HCT116 (cell line): ENCODE data around the gene PDRG1. TPM values are rescaled to one million over a fixed set of nuclear protein-coding genes. Genes with fewer than 3 reads are reported as not detected.

ENCODE experiments used
- ATAC-seq: fragments of 200-7000 bp; cut with Tn5 transposase; 2 replicates; pipeline ENCODE4 v1.9.1; 2020; ENCODE audit warnings: mild to moderate bottlenecking, moderate library complexity
- BruUV-seq: library from RNA; stranded (reverse); fragments of 400-500 nt; replicated peaks from 2 replicates; lab custom pipeline; 2021; lab: Mats Ljungman, UMichigan
- CTCF ChIA-PET: fragments of 300-600 bp; sonication (Branson Sonifier 250); formaldehyde crosslinking; loops from one replicate; lab custom pipeline; 2021; ENCODE audit warnings: antibody characterized with exemption; lab: Charles Lee
- POLR2A ChIA-PET: fragments of 300-600, 350-600 bp; sonication (Branson Sonifier 250); formaldehyde crosslinking; loops from one replicate; lab custom pipeline; 2021; ENCODE audit warnings: antibody characterized with exemption; lab: Charles Lee
- RAD21 ChIA-PET, 2 experiments: fragments of 300-600 bp; sonication (Branson Sonifier 250); formaldehyde crosslinking; loops; one replicate each; lab custom pipeline; 2023; ENCODE audit warnings: low total read pairs in 2 of 2; ENCODE audit not compliant: uncharacterized antibody in 2 of 2, unreplicated experiment in 2 of 2, low non-redundant PET in 1 of 2; lab: Charles Lee
- DNase-seq: peaks from one replicate; pipeline ENCODE4 v3.0.0-alpha.2; 2010; ENCODE audit warnings: low read depth, low spot score
- H2AFZ ChIP-seq: fragments of 200-600 bp; shearing (Covaris generic), sonication (generic); 2 replicates; pipeline ENCODE4 v1.6.1; 2017; ENCODE audit warnings: low read depth, mixed run types, mixed read lengths, antibody characterized with exemption, low read length; ENCODE audit not compliant: poor library complexity, severe bottlenecking
- H3K27ac ChIP-seq: 2 replicates; pipeline ENCODE4 v1.5.1; 2012; ENCODE audit warnings: low read depth, low read length
- H3K27me3 ChIP-seq: fragments of 200-600 bp; sonication (generic); 2 replicates; pipeline ENCODE4 v1.6.1; 2016; ENCODE audit warnings: mixed run types, low read length, mixed read lengths; ENCODE audit not compliant: insufficient read depth
- H3K36me3 ChIP-seq, 2 experiments: fragments of 200-500 bp in 1 of 2; fragments of 200-600 bp in 1 of 2; sonication (Bioruptor generic) in 1 of 2; sonication (generic) in 1 of 2; 2 replicates each; pipeline versions ENCODE4 v1.5.1 to v1.6.1; 2014 to 2016; ENCODE audit warnings: low read length in 2 of 2, inconsistent platforms in 1 of 2, mixed read lengths in 1 of 2, mixed run types in 1 of 2; ENCODE audit not compliant: insufficient read depth in 2 of 2, control insufficient read depth in 1 of 2
- H3K4me1 ChIP-seq, 2 experiments: fragments of 200-600 bp in 1 of 2; sonication (generic) in 1 of 2; 2 replicates each; pipeline versions ENCODE4 v1.5.1 to v1.6.1; 2012 to 2017; ENCODE audit warnings: low read length in 2 of 2, inconsistent platforms in 1 of 2, mild to moderate bottlenecking in 1 of 2, mixed read lengths in 1 of 2, mixed run types in 1 of 2, moderate library complexity in 1 of 2; ENCODE audit not compliant: insufficient read depth in 2 of 2, control insufficient read depth in 1 of 2
- H3K4me2 ChIP-seq: fragments of 200-600 bp; sonication (generic); 2 replicates; pipeline ENCODE4 v1.6.1; 2017; ENCODE audit warnings: mixed run types, low read length, mixed read lengths
- H3K4me3 ChIP-seq, 2 experiments: fragments of 200-600 bp in 1 of 2; sonication (generic) in 1 of 2; replicated peaks in 1 of 2; 2 replicates each; pipeline ENCODE4 v1.5.1; 2011 to 2016; ENCODE audit warnings: low read length in 2 of 2, control low read depth in 1 of 2, low read depth in 1 of 2, mild to moderate bottlenecking in 1 of 2, mixed read lengths in 1 of 2, mixed run types in 1 of 2
- H3K79me2 ChIP-seq: fragments of 200-600 bp; sonication (generic); 2 replicates; pipeline ENCODE4 v1.6.1; 2017; ENCODE audit warnings: mild to moderate bottlenecking, mixed run types, low read length, moderate library complexity, mixed read lengths; ENCODE audit not compliant: insufficient read depth
- H3K9ac ChIP-seq: fragments of 200-600 bp; sonication (generic); 2 replicates; pipeline ENCODE4 v1.6.1; 2016; ENCODE audit warnings: low read length, mixed read lengths
- H3K9me2 ChIP-seq: fragments of 200-600 bp; sonication (generic), shearing (Covaris generic); 2 replicates; pipeline ENCODE4 v1.6.1; 2017; ENCODE audit warnings: mixed run types, mild to moderate bottlenecking, moderate library complexity; ENCODE audit not compliant: insufficient read depth
- H3K9me3 ChIP-seq, 2 experiments: fragments of 200-500 bp in 1 of 2; fragments of 200-600 bp in 1 of 2; sonication (Bioruptor generic) in 1 of 2; sonication (generic) in 1 of 2; 2 replicates each; pipeline ENCODE4 v1.6.1; 2014 to 2017; ENCODE audit warnings: low read length in 2 of 2, mixed read lengths in 2 of 2, inconsistent platforms in 1 of 2, low read depth in 1 of 2, mild to moderate bottlenecking in 1 of 2, mixed run types in 1 of 2, moderate library complexity in 1 of 2; ENCODE audit not compliant: control insufficient read depth in 1 of 2, insufficient read depth in 1 of 2
- H4K20me1 ChIP-seq: fragments of 200-600 bp; sonication (generic), shearing (Covaris generic); 2 replicates; pipeline ENCODE4 v1.6.1; 2017; ENCODE audit warnings: mixed run types, mild to moderate bottlenecking, moderate library complexity; ENCODE audit not compliant: insufficient read depth
- CEBPB ChIP-seq: IDR thresholded peaks from 2 replicates; pipeline ENCODE4 v1.6.1; 2012; ENCODE audit warnings: low read depth
- EGR1 ChIP-seq: IDR thresholded peaks from 2 replicates; pipeline ENCODE4 v1.6.1; 2012; ENCODE audit warnings: low read depth
- ELF1 ChIP-seq: IDR thresholded peaks from 2 replicates; pipeline ENCODE4 v1.6.1; 2012; ENCODE audit warnings: low read depth, borderline replicate concordance
- EZH2phosphoT487 ChIP-seq: fragments of 200-600 bp; IDR thresholded peaks from 2 replicates; pipeline ENCODE4 v1.6.1; 2018; ENCODE audit warnings: antibody characterized with exemption, borderline replicate concordance
- POLR2A ChIP-seq: IDR thresholded peaks from 2 replicates; pipeline ENCODE4 v1.7.0; 2011; ENCODE audit warnings: borderline replicate concordance; ENCODE audit not compliant: insufficient read depth, insufficient read length; ENCODE audit errors: extremely low read depth
- TCF7L2 ChIP-seq: IDR thresholded peaks from 2 replicates; pipeline ENCODE4 v1.7.0; 2011; ENCODE audit warnings: borderline replicate concordance, inconsistent platforms; ENCODE audit not compliant: insufficient read depth, insufficient read length; ENCODE audit errors: extremely low read depth
- ZFX ChIP-seq: fragments of 450-650 bp; IDR thresholded peaks from 2 replicates; pipeline ENCODE4 v1.6.1; 2017
- intact Hi-C: fragments of 100-400 bp; cut with micrococcal nuclease; formaldehyde crosslinking; loops from 2 replicates; pipeline ENCODE4 v1.10.0; 2022
- total RNA-seq: library from RNA; stranded (reverse); gene quantifications from one replicate; pipeline ENCODE4 v1.2.1, GENCODE V29; 2021; ENCODE audit not compliant: unreplicated experiment
- TF ChIP-seq, protein P1 (sequence below): IDR thresholded peaks from 2 replicates; pipeline ENCODE4 v1.6.1; 2012
- TF ChIP-seq, protein P2 (sequence below): IDR thresholded peaks from 2 replicates; pipeline ENCODE4 v1.6.1; 2011; ENCODE audit warnings: mild to moderate bottlenecking, low read length, moderate library complexity; ENCODE audit not compliant: insufficient replicate concordance; ENCODE audit errors: extremely low read depth
- TF ChIP-seq, protein P3 (sequence below), 3 experiments: fragments of 200-600 bp in 1 of 3; sonication (generic) in 1 of 3; IDR thresholded peaks in 2 of 3; conservative IDR thresholded peaks in 1 of 3; 2 replicates each; pipeline ENCODE4 v1.5.1; 2012 to 2017; ENCODE audit warnings: low read depth in 2 of 3, low read length in 2 of 3, antibody characterized with exemption in 1 of 3, borderline replicate concordance in 1 of 3, control low read depth in 1 of 3, mild to moderate bottlenecking in 1 of 3, mixed read lengths in 1 of 3, mixed run types in 1 of 3, moderate library complexity in 1 of 3; ENCODE audit not compliant: insufficient read depth in 1 of 3

The PDRG1 gene
- total RNA-seq, 1 experiment from 2014 or later = 18.7 TPM

DNA sequence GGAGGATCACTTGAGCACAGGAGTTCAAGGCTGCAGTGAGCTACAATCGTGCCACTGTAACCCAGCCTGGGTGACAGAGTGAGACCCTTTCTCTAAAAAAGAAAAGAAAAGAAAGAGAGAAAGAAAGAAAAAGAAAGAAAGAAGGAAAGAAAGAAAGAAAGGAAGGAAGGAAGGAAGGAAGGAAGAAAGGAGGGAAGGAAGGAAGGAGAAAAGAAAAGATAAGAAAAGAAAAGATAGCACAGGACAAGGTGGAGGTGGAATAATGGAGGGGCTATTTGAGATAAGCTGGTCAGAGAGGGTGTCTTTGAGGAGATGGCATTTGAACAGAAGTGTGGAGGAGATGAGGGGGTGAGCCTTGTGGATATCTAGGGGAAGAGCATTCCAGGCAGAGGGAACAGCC, 2.7 kb upstream of the PDRG1 start:
- CTCF ChIA-PET = no interaction called here

More for the DNA sequence above, 2.7 kb upstream of the PDRG1 start:
- Histone ChIP-seq H3K27me3 (peaks cover 25% of the 10 kb centered on the region; the same call in 1 of the 2 replicates), H3K4me2 (no peak overlapping the region), H4K20me1 (no peaks in the 10 kb centered on the region), H3K4me3 (no peak overlapping the region), H3K36me3 (peaks cover 8 to 9% of the 10 kb centered on the region in 2 experiments; a peak in 3 of 4 replicates), H3K27ac (no peak overlapping the region), H3K9ac (no peak overlapping the region), H2AFZ (no peak overlapping the region), H3K9me3 (no peaks in the 10 kb centered on the region), H3K9me2 (no peaks in the 10 kb centered on the region), H3K79me2 (peaks cover 22% of the 10 kb centered on the region), H3K4me1 (peaks cover 0 to 13% of the 10 kb centered on the region in 2 experiments; a peak in 2 of 4 replicates)
- DNase-seq = no peak
- TF ChIP-seq, protein P1, sequence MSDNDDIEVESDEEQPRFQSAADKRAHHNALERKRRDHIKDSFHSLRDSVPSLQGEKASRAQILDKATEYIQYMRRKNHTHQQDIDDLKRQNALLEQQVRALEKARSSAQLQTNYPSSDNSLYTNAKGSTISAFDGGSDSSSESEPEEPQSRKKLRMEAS = no peak
- no peak for TF ChIP-seq ELF1
- TF ChIP-seq, protein P2, sequence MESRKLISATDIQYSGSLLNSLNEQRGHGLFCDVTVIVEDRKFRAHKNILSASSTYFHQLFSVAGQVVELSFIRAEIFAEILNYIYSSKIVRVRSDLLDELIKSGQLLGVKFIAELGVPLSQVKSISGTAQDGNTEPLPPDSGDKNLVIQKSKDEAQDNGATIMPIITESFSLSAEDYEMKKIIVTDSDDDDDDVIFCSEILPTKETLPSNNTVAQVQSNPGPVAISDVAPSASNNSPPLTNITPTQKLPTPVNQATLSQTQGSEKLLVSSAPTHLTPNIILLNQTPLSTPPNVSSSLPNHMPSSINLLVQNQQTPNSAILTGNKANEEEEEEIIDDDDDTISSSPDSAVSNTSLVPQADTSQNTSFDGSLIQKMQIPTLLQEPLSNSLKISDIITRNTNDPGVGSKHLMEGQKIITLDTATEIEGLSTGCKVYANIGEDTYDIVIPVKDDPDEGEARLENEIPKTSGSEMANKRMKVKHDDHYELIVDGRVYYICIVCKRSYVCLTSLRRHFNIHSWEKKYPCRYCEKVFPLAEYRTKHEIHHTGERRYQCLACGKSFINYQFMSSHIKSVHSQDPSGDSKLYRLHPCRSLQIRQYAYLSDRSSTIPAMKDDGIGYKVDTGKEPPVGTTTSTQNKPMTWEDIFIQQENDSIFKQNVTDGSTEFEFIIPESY = no peak
- TF ChIP-seq TCF7L2 = no peak
- TF ChIP-seq CEBPB = no peak
- TF ChIP-seq, protein P3, sequence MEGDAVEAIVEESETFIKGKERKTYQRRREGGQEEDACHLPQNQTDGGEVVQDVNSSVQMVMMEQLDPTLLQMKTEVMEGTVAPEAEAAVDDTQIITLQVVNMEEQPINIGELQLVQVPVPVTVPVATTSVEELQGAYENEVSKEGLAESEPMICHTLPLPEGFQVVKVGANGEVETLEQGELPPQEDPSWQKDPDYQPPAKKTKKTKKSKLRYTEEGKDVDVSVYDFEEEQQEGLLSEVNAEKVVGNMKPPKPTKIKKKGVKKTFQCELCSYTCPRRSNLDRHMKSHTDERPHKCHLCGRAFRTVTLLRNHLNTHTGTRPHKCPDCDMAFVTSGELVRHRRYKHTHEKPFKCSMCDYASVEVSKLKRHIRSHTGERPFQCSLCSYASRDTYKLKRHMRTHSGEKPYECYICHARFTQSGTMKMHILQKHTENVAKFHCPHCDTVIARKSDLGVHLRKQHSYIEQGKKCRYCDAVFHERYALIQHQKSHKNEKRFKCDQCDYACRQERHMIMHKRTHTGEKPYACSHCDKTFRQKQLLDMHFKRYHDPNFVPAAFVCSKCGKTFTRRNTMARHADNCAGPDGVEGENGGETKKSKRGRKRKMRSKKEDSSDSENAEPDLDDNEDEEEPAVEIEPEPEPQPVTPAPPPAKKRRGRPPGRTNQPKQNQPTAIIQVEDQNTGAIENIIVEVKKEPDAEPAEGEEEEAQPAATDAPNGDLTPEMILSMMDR (IDR thresholded peaks at IDR 0.05 in 2 of 3, conservative IDR thresholded peaks at IDR 0.05 in 1 of 3; ENCODE audit: borderline replicate concordance in 1 of 3, insufficient read depth in 1 of 3, low read depth in 2 of 3, low read length in 2 of 3) = no peak
- TF ChIP-seq EZH2phosphoT487 = no peak
- TF ChIP-seq POLR2A = no peak
- no peak for TF ChIP-seq EGR1
- no peak for TF ChIP-seq ZFX
- intact Hi-C loops = no loop called here
- RAD21 ChIA-PET = no interaction called here
- POLR2A ChIA-PET = no interaction called here
- no TSS peak for BruUV-seq
- no peak for ATAC-seq
